K562 (cell line): ENCODE measurements around the gene MKNK2. TPM values are rescaled to one million over a fixed set of nuclear protein-coding genes. Genes with fewer than 3 reads are reported as not detected.
A peak's percentile ranks its signal among the peaks of the same experiment; 100 is the strongest.

Experiments
- BACH1 ChIP-seq: fragments of 200-800 bp; sonication (Bioruptor generic); IDR thresholded peaks from 2 replicates; pipeline ENCODE4 v1.6.1; 2016; ENCODE audit warnings: missing genetic modification characterization, missing compliant biosample characterization
- COPS2 ChIP-seq: fragments of 450-650 bp; conservative IDR thresholded peaks from 2 replicates; pipeline ENCODE4 v1.6.1; 2016; ENCODE audit warnings: mild to moderate bottlenecking, moderate library complexity
- FOXO4 ChIP-seq: fragments of 450-650 bp; formaldehyde crosslinking; IDR thresholded peaks from 2 replicates; pipeline ENCODE4 v1.4.0; 2020; ENCODE audit warnings: mild to moderate bottlenecking, moderate library complexity
- MXD1 ChIP-seq: fragments of 250-450 bp; sonication (Bioruptor Pico); IDR thresholded peaks from 2 replicates; pipeline ENCODE4 v1.8.0; 2021; ENCODE audit warnings: borderline replicate concordance, mild to moderate bottlenecking, moderate library complexity; ENCODE audit not compliant: poor library complexity, severe bottlenecking
- NCOR1 ChIP-seq: fragments of 450-650 bp; IDR thresholded peaks from 2 replicates; pipeline ENCODE4 v1.6.1; 2016; ENCODE audit warnings: mild to moderate bottlenecking, moderate library complexity
- NFIC ChIP-seq: fragments of 450-650 bp; IDR thresholded peaks from 2 replicates; pipeline ENCODE4 v1.6.1; 2017; ENCODE audit warnings: mild to moderate bottlenecking, inconsistent platforms
- PHF20 ChIP-seq: fragments of 450-650 bp; IDR thresholded peaks from 2 replicates; pipeline ENCODE4 v1.6.1; 2018; ENCODE audit not compliant: partially characterized antibody
- RAD51 ChIP-seq: fragments of 450-650 bp; IDR thresholded peaks from 2 replicates; pipeline ENCODE4 v1.7.1; 2016; ENCODE audit warnings: low read depth, mild to moderate bottlenecking, borderline replicate concordance
- TSHZ1 ChIP-seq: fragments of 250-450 bp; sonication (Bioruptor Pico); IDR thresholded peaks from 2 replicates; pipeline ENCODE4 v1.4.0; 2020; ENCODE audit warnings: mild to moderate bottlenecking, moderate library complexity
- VEZF1 ChIP-seq: fragments of 200-800 bp; sonication (Bioruptor generic); IDR thresholded peaks from 2 replicates; pipeline ENCODE4 v1.6.1; 2017; ENCODE audit warnings: missing genetic modification characterization, missing compliant biosample characterization
- ZBTB33 ChIP-seq: sonication (generic); formaldehyde crosslinking; IDR thresholded peaks from 2 replicates; pipeline ENCODE4 v1.8.1; 2023; ENCODE audit warnings: mild to moderate bottlenecking, missing genetic modification reagents
- ZBTB43 ChIP-seq: sonication (generic); formaldehyde crosslinking; IDR thresholded peaks from 2 replicates; pipeline ENCODE4 v1.8.0; 2023; ENCODE audit warnings: mild to moderate bottlenecking, missing genetic modification reagents
- ZFP36 ChIP-seq: fragments of 150-350 bp; IDR thresholded peaks from 2 replicates; pipeline ENCODE4 v1.6.1; 2018; ENCODE audit warnings: low read length, low read depth; ENCODE audit not compliant: partially characterized antibody
- ZNF445 ChIP-seq: fragments of 250-450 bp; sonication (Bioruptor Pico); IDR thresholded peaks from 2 replicates; pipeline ENCODE4 v1.4.0; 2020; ENCODE audit warnings: low read depth, mild to moderate bottlenecking, moderate library complexity
- ZNF551 ChIP-seq: fragments of 250-450 bp; sonication (Bioruptor Pico); IDR thresholded peaks from 2 replicates; pipeline ENCODE4 v1.5.0; 2021; ENCODE audit warnings: mild to moderate bottlenecking, moderate library complexity
- polyA plus RNA-seq, 8 experiments: library from polyadenylated mRNA; depleted of rRNA in 4 of 8; stranded (reverse) in 5 of 8; unstranded in 3 of 8; fragments of >200 nt; fragmentation: Nextera tagmentation in 2 of 8; fragmentation: Illumina TruSeq in 1 of 8; extraction: Ambion mirVana in 2 of 8; extraction: Trizol in 1 of 8; gene quantifications; 2 replicates each; pipeline versions ENCODE4 v1.2.1 to v1.2.3, GENCODE V29; 2011 to 2014; ENCODE audit warnings: inconsistent platforms in 1 of 8, missing spikeins in 1 of 8
- total RNA-seq, 7 experiments: library from RNA; depleted of rRNA in 6 of 7; stranded (reverse); fragments of >200 nt in 6 of 7; fragmentation: Illumina TruSeq in 2 of 7; extraction: Trizol in 2 of 7; gene quantifications; 2 replicates each; pipeline versions ENCODE4 v1.2.1 to v1.2.3, GENCODE V29; 2011 to 2021; ENCODE audit warnings: low replicate concordance in 1 of 7

MKNK2 gene
- total and polyA plus RNA-seq, 9 of the 15 experiments (the other 6 are each of a cell fraction or from before 2014, with no cell fraction given), result 5.1 to 191 (median 51.9) TPM

DNA sequence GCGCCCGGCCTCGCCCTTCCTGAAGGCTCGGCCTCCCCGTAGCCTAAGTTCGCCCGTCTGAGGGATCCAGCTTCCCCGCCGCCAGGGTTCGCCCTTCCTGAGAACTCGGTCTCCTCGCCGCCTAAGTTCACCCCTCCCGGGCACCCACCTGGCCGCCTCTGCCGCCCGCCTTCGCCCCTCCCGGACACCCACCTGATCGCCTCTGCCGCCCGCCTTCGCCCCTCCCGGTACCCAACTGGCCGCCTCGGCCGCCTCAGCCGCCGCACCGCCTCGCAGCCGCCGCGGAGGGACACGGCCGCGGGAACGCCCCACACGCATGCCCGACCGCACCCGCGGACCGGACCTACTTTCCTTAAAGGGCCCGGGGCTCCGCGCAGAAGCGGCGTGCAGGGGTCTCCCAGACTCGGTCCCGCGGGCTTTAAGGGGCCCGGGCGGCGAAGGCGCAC, 45.0 kb upstream of the MKNK2 start, which contains the start of gene MOB3A (continued):
- TF ChIP-seq NCOR1 (no peak; the same call in 1 of the 2 replicates), RAD51 (no peak), ZBTB43 (CRISPR knock-in tag) (no peak), VEZF1 (peak; percentile 78), COPS2 (no peak), BACH1 (tag) (no peak), ZBTB33 (CRISPR knock-in tag) (peak; percentile 90), TSHZ1 (CRISPR knock-in tag) (no peak), ZFP36 (no peak), ZNF445 (no peak), PHF20 (peak; percentile 60), ZNF551 (CRISPR knock-in tag) (no peak), MXD1 (CRISPR knock-in tag) (peak; percentile 84), NFIC (peak; percentile 48; the same call in 1 of the 2 replicates), FOXO4 (no peak)
